ENCODE measurements around the gene SPTSSA. TPM values are rescaled to one million over a fixed set of nuclear protein-coding genes. Genes with fewer than 3 reads are reported as not detected.
"Not testable (repeated sequence)": the region's sequence is repeated elsewhere in the genome, so short reads cannot be mapped to it uniquely, and the experiment has no call there.

Gene SPTSSA
- total RNA-seq, 1 donor = 21.1 TPM

DNA sequence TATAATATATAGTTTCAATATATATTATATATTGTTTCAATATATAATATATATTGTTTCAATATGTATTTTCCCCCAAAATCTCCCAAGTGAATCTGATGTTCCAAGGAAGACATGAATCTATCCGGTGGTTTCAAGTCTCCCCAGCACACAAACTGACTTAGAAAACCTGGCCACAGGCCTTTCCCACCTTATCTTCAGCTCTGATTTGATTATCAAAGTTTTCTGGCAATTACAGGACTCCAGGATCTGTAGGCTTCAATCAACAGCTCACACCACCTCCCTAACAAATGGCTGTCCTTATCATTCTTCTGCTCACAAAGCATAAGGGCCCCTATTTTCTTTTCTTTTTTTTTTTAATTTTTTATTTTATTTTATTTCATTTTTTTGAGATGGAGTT, 22.7 kb upstream of the SPTSSA start:
- no peak overlapping the region for H3K4me3 ChIP-seq (ENCODE audit: low read depth, low read length)

DNA sequence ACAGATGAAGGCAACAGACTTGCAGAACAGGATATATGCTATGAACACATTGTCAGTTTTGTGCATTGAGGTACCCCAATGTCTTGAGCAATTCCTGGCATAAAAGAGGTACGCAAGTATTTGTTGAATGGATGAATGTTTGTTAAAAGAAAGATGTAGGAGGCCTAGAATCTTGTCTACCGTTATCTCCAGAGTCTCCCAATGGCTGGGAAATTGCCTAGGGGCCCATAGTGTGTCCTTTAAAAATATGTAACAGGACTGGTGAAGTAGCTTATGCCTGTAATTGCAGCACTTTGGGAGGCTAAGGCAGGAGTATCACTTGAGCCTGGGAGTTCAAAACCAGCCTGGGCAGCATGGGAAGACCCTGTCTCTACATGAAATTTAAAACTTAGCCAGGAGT, 20.4 kb upstream of the SPTSSA start:
- DNase-seq (ENCODE audit: low read depth) = no peak
- H3K4me3 ChIP-seq (ENCODE audit: low read depth, low read length) = no peak overlapping the region
- no peak for TF ChIP-seq CTCF (IDR thresholded peaks at IDR 0.05; ENCODE audit: insufficient read depth, low read length)

More for the DNA sequence above, 22.7 kb upstream of the SPTSSA start:
- TF ChIP-seq CTCF (IDR thresholded peaks at IDR 0.05; ENCODE audit: insufficient read depth, low read length) = no peak
- DNase-seq (ENCODE audit: low read depth) = no peak

DNA sequence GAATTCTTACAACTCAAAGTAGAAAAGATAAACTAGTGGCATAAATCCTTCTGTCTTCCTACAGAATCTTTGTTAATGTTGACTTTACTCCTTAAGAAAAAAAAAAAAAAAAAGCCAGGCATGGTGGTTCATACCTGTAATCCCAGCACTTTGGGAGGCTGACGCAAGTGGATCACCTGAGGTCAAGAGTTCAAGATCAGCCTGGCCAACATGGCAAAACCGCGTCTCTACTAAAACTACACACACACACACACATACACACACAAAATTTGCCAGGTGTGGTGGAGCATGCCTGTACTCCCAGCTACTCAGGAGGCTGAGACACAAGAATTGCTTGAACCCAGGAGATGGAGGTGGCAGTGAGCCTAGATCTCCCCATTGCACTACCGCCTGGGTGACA, 17.7 kb upstream of the SPTSSA start:
- no peak for TF ChIP-seq CTCF (IDR thresholded peaks at IDR 0.05; ENCODE audit: insufficient read depth, low read length)
- no peak overlapping the region for H3K4me3 ChIP-seq (ENCODE audit: low read depth, low read length)
- no peak for DNase-seq (ENCODE audit: low read depth)

- TF ChIP-seq CTCF (IDR thresholded peaks at IDR 0.05; ENCODE audit: insufficient read depth, low read length) = no peak
- DNase-seq (ENCODE audit: low read depth) = no peak
- no peak overlapping the region for H3K4me3 ChIP-seq (ENCODE audit: low read depth, low read length)
Observed at GRCh38 chr14:34478261-34478660, 16.2 kb upstream of the SPTSSA start.

DNA sequence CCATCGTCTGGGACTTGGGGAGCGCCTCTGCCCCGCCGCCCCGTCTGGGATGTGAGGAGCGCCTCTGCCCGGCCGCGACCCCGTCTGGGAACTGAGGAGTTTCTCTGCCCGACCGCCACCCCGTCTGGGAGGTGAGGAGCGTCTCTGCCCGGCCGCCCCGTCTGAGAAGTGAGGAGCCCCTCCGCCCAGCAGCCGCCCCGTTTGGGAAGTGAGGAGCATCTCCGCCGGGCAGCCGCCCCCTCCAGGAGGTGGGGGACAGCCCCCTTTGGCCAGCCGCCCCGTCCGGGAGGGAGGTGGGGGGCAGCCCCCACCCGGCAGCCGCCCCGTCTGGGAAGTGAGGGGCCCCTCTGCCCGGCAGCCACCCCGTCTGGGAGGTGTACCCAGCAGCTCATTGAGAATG, 14.0 kb upstream of the SPTSSA start:
- H3K4me3 ChIP-seq (ENCODE audit: low read depth, low read length); DNase-seq (ENCODE audit: low read depth): not testable (repeated sequence)

DNA sequence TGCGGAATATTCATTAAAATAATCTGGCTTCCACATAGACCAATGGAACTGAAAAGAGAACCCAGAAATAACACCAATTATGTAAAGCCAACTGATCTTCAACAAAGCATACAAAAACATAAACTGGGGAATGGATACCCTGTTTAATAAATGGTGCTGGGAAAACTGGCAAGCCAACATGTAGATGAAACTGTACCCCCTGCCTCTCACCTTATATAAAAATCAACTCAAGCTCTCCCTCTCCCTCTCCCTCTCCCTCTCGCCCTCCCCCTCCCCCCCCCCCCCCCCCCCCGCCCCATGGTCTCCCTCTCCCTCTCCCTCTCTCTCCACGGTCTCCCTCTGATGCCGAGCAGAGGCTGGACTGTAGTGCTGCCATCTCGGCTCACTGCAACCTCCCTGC, 13.1 kb upstream of the SPTSSA start:
- TF ChIP-seq CTCF (IDR thresholded peaks at IDR 0.05; ENCODE audit: insufficient read depth, low read length) = no peak
- H3K4me3 ChIP-seq (ENCODE audit: low read depth, low read length) = no peak overlapping the region
- DNase-seq (ENCODE audit: low read depth) = no peak

- no peak overlapping the region for H3K4me3 ChIP-seq (ENCODE audit: low read depth, low read length)
- no peak for TF ChIP-seq CTCF (IDR thresholded peaks at IDR 0.05; ENCODE audit: insufficient read depth, low read length)
- DNase-seq (ENCODE audit: low read depth) = no peak
Observed at GRCh38 chr14:34474187-34474679, 12.2 kb upstream of the SPTSSA start.

Data from fibroblast of the aortic adventitia (primary cell).